Lower lobe of right lung (tissue), 2 donors: Measurements from ENCODE around the gene ZNF628. TPM values are rescaled to one million over a fixed set of nuclear protein-coding genes. Genes with fewer than 3 reads are reported as not detected.

Experiments
- ATAC-seq, 2 donors: fragments of 200-7000 bp; cut with Tn5 transposase; one replicate each; pipeline ENCODE4 v1.9.1; 2020 to 2022; ENCODE audit warnings: mild to moderate bottlenecking in 2 of 2, moderate library complexity in 2 of 2
- DNase-seq: peaks from one replicate; pipeline ENCODE4 v3.0.0-alpha.2; 2020
- H3K27ac ChIP-seq: fragments of 200-600 bp; one replicate; pipeline ENCODE4 v1.8.0; 2022
- H3K27me3 ChIP-seq: fragments of 200-600 bp; one replicate; pipeline ENCODE4 v1.8.0; 2022; ENCODE audit warnings: low read depth
- H3K36me3 ChIP-seq: fragments of 200-600 bp; one replicate; pipeline ENCODE4 v1.8.0; 2022; ENCODE audit warnings: mild to moderate bottlenecking
- H3K4me1 ChIP-seq: fragments of 200-600 bp; one replicate; pipeline ENCODE4 v1.8.0; 2022
- H3K4me3 ChIP-seq: fragments of 200-600 bp; one replicate; pipeline ENCODE4 v1.8.0; 2022; ENCODE audit warnings: mild to moderate bottlenecking
- H3K9me3 ChIP-seq: fragments of 200-600 bp; one replicate; pipeline ENCODE4 v1.8.0; 2022
- CTCF ChIP-seq: fragments of 200-600 bp; IDR thresholded peaks from one replicate; pipeline ENCODE4 v1.8.0; 2022; ENCODE audit warnings: antibody characterized with exemption, mild to moderate bottlenecking
- intact Hi-C: fragments of 100-400 bp; cut with DNase I; formaldehyde crosslinking; loops from one replicate; pipeline ENCODE4 v1.11.0; 2022
- long read RNA-seq: library from polyadenylated mRNA; unstranded; transcript quantifications from one replicate; pipeline ENCODE4 v2.0.0, GENCODE V29; 2021
- total RNA-seq: library from RNA; stranded (reverse); fragmentation: NEBNext Ultra II Directional; extraction: Animal tissue kit (Norgen Biotek cat#: 25700); gene quantifications from one replicate; pipeline ENCODE4 v1.2.1, GENCODE V29; 2021
- donor health status: DM: no; HTN: yes; CAD: no; lungs with severe emphysema.

Gene ZNF628
- total RNA-seq, result 7.1 TPM
- long read RNA-seq, transcript ZNF628-201 (1 exons, 3,177 nt), result major isoform, 10 of 10 reads
- long read RNA-seq, partial matches to known transcripts, result 0 of 10 reads
- long read RNA-seq, other reads (novel, unspliced or antisense), result 0 of 10 reads

GRCh38 chr19:55476100-55476775, at the start of gene ZNF628:
TSS of gene ZNF628 (plus strand) at chr19:55476617. CDS start at chr19:55479911, 3,294 bp downstream.
- H3K4me1 ChIP-seq, result peaks cover 22% of the 10 kb centered on the region
- H3K9me3 ChIP-seq, result no peaks in the 10 kb centered on the region
- H3K4me3 ChIP-seq, result peak within 1 kb of the TSS; percentile 64
- H3K36me3 ChIP-seq, result peaks cover 6% of the 10 kb centered on the region
- no peaks in the 10 kb centered on the region for H3K27me3 ChIP-seq
- DNase-seq, result peak; percentile 99
- no peak for TF ChIP-seq CTCF
- intact Hi-C loops, result no loop called here
- peak within 1 kb of the TSS; percentile 94 for H3K27ac ChIP-seq
- peak; percentile 97 to 98 for ATAC-seq

- intact Hi-C loops, result no loop called here
- Histone ChIP-seq H3K36me3 (no peaks in the 10 kb centered on the region), H3K9me3 (no peaks in the 10 kb centered on the region), H3K4me3 (no peak overlapping the region), H3K27ac (no peak overlapping the region), H3K4me1 (no peaks in the 10 kb centered on the region), H3K27me3 (peaks cover 39% of the 10 kb centered on the region)
- no peak for TF ChIP-seq CTCF
- ATAC-seq (no peak), DNase-seq (no peak)
Observed at GRCh38 chr19:55431183-55431582, 45.2 kb upstream of the ZNF628 start.

- Histone ChIP-seq H3K36me3 (no peaks in the 10 kb centered on the region), H3K27ac (no peak overlapping the region), H3K9me3 (no peaks in the 10 kb centered on the region), H3K27me3 (peaks cover 46% of the 10 kb centered on the region), H3K4me3 (no peak overlapping the region), H3K4me1 (no peaks in the 10 kb centered on the region)
- no peak for DNase-seq
- ATAC-seq, result no peak
- no peak for TF ChIP-seq CTCF
- intact Hi-C loops, result no loop called here
Observed at GRCh38 chr19:55432241-55432959, 44.0 kb upstream of the ZNF628 start.

GRCh38 chr19:55433292-55433691, 43.1 kb upstream of the ZNF628 start:
- no peak for TF ChIP-seq CTCF
- H3K27me3 ChIP-seq, result peaks cover 53% of the 10 kb centered on the region

GRCh38 chr19:55434356-55434919, 42.0 kb upstream of the ZNF628 start:
- ATAC-seq, result no peak
- no peak for TF ChIP-seq CTCF
- Histone ChIP-seq H3K27me3 (peaks cover 60% of the 10 kb centered on the region), H3K36me3 (no peaks in the 10 kb centered on the region), H3K27ac (no peak overlapping the region), H3K4me1 (no peaks in the 10 kb centered on the region), H3K4me3 (no peak overlapping the region), H3K9me3 (no peaks in the 10 kb centered on the region)
- DNase-seq, result no peak
- intact Hi-C loops, result no loop called here

More at GRCh38 chr19:55433292-55433691, 43.1 kb upstream of the ZNF628 start:
- no peak overlapping the region for H3K4me3 ChIP-seq
- H3K9me3 ChIP-seq, result no peaks in the 10 kb centered on the region
- no peak for ATAC-seq
- H3K27ac ChIP-seq, result no peak overlapping the region
- H3K36me3 ChIP-seq, result no peaks in the 10 kb centered on the region
- no peak for DNase-seq
- no peaks in the 10 kb centered on the region for H3K4me1 ChIP-seq
- intact Hi-C loops, result no loop called here
